HG02610 (cell line): Measurements from ENCODE around the gene TTI1.
"Not testable (repeated sequence)": the region's sequence is repeated elsewhere in the genome, so short reads cannot be mapped to it uniquely, and the experiment has no call there.

Experiments
- ATAC-seq: cut with Tn5 transposase; IDR thresholded peaks from one replicate; pipeline ENCODE4 v1.9.1; 2021; ENCODE audit warnings: mild to moderate bottlenecking, moderate library complexity; ENCODE audit not compliant: unreplicated experiment

Gene TTI1

DNA sequence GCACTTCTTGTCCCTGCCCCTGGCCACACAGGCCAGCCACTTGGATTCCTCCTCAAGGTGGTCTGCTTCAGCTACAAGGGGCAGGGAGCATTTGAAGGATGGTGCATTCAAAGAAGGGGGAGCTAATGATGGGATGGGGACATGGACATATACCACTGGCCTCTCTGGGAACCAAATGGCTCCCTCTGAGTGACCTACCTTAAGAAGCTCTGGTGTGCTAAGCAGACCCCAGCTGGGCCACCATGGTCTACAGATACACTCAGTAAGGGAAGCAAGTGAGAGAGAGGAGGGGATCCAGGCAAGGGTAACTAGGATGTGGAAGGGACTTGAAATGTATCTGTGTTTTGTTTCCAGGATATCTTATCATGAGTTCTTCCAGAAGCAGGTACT, 62.4 kb downstream of the TTI1 start:
- no peak for ATAC-seq

DNA sequence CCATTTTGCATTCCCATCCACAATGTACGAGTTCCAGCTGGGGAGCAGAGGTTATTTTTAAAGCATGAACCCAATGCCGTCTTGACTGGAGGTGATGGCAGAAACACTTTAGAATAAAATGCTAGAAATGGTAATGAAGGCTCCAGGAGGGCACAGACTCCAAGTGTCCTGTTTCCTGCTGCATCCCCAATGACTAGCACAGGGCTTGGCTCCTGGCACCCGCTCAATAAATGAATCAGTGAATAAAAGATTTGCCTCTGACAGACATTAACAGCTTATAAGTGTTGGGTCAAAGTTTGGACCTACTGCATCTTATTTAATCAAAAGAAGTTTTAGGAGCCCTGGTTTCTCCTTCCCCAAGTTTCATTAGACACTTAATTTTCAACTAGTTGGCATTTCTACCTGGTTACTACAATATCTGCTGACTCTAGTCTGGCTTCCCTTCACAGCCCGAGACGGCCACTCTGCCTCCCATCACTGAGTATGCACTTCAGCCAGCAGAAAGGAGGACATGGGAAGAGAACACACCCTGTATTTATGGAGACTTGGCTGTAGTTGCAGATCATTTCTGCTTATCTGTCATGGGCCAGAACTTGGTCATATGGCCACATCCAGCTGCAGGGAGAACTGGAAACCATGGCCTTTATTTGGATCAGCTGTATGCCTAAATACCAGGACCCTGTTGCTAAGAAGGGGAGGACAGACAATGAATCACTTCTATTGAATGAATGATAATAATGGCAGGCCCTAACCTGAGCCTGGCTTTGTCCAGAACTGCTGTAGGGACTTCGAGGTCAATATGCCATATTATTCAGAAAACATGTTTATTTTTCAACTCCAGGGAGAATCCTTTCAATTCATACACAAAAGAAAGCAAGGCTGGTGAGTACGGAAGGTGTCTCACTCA, 63.1 kb downstream of the TTI1 start:
- no peak for ATAC-seq

DNA sequence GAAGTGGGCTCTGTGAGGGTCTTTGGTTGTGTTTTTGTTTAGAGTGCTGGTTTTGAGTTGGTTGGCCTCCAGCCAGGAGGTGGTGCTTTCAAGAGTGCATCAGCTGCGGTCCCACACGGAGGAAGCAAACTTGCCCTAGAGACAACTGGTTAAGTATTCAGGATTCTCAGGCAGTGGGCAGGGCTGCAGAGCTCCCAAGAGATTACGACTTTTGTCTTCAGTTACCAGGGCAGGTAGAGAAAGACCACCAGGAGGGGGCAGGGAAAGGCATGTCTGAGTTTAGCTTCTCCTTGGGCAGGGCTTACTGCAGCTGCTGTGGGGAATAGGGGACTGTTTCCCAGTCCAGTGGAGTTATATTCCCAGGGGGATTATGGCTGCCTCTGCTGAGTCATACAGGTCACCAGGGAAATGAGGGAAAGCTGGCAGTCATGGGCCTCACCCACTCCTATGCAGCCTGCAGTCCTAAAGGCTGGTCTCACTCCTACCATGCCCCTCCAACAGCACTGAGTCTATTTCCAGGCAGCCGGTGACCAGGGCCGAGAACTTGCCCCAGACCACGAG, 64.3 kb downstream of the TTI1 start:
- ATAC-seq, result no peak

DNA sequence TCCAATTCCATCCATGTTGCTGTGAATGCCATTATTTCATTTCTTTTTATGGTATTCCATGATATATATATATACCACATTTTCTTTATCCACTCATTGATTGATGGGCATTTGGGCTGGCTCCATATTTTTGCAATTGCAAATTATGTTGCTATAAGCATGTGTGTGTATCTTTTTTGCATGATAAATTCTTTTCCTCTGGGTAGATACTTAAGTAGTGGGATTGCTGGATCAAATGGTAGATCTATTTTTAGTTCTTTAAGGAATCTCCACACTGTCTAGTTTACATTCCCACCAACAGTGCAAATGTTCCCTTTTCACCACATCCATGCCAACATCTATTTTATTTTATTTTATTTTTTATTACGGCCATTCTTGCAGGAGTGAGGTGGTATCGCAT, 69.8 kb downstream of the TTI1 start:
- not testable (repeated sequence) for ATAC-seq

- no peak for ATAC-seq
These were observed 72.2 kb downstream of the TTI1 start for GRCh38 chr20:37961066-37961465.

DNA sequence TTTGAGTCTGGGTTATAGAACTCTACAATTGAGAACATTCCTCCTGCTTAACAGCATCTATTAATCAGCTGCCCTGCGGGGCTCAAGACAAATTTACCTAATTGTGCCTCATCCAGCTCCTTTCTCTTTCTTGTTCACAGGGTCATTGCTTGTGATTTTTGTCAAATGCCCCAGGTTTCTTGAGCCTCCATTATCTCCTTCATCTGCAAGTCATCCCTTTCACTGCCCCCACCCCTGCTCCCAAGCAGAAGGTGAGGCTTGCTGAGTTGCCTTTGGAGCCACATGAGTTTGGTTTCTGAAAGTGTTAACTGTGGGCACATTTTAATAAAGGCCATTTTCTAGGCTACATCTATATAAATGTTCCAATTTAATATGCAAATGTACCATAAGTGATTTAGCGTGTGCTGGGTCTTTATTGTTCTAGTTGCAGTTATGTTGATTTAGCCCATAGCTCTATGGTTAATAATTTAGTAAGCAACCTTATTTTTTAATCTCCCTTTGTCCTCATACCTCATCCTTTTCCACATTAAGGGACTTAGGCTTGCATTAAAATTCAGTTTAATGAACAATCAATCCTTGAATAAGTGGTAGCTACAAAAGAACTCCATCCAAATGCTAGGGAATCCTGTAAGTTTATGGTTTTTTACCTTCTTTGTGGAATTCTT, 74.3 kb downstream of the TTI1 start:
- ATAC-seq, result no peak

DNA sequence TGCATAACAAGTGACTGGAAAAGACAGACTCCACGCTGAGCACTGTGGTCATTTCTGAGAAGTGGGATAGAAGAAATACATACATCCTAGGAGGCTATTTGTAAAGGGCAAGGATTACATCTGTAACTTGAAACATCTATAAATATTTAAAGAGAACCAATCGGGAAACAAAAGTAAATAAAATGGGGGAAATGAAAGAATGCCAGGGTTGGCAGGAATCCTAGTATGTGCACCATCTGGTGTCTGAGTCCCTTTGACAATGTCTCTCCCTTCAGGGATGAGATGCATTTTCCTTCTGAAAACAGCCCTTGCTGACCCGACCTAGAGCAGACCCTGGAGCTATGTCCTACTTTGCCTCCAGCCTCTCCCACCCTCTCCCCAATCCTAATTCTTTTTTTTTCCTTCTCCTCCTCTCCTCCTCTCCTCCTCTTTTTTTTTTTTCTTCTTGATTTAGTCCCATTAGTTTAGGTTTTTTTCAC, 77.1 kb downstream of the TTI1 start:
- no peak for ATAC-seq

DNA sequence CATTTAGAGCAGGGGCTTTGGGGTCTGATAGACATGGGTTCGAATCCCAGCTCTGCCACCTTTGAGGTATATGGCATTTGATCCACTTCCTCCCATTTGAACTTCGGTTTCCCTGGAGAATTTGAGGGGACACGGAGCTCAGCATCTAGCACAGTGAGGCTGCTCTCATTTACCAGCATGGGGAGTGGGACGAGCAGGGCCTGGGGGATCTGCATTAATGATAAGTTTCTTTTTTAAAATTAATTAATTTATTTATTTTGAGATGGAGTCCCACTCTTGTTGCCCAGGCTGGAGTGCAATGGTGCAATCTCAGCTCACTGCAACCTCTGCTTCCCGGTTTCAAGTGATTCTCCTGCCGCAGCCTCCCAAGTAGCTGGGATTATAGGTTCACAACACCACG, 77.7 kb downstream of the TTI1 start:
- no peak for ATAC-seq

- ATAC-seq, result no peak
These were observed 78.6 kb downstream of the TTI1 start for GRCh38 chr20:37954626-37955025.

DNA sequence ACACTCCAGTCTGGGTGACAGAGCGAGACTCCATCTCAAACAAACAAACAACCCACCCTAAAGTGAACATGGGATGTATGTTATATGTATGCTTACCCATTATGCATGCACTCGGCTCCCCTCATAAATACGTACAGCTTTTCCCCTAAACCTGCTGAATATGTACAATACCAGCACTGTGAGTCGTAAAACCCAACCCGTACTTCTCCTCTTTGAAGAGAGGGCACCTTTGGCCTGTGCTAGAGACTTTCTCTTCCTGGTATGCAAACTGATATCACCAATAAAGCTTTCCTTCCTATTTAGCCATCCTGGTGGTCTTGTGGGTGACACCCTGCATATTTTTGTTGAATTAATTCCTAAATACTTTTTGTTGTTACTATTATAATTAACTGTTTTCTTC, 79.1 kb downstream of the TTI1 start:
- no peak for ATAC-seq

DNA sequence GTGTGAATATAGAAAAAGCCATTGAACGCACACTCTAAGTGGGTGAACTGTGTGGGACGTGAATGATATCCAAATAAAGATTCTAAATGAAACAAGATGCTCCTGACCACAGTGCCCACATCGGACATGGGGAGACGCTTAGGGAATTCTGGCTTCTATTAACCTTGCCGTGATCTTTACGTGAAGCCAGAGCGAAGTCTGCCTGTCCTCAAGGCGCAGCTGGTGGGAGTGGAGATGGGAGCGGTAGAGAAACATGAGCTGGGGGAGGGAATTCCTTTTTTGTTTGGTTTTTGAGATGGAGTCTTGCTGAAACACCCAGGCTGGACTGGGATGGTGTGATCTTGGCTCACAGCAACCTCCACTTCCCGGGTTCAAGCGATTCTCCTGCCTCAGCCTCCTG, 84.3 kb downstream of the TTI1 start:
- ATAC-seq, result no peak

- no peak for ATAC-seq
These were observed 85.3 kb downstream of the TTI1 start for GRCh38 chr20:37947943-37948342.

- ATAC-seq, result no peak
These were observed 86.3 kb downstream of the TTI1 start for GRCh38 chr20:37946946-37947345.

- no peak for ATAC-seq
These were observed 88.1 kb downstream of the TTI1 start for GRCh38 chr20:37945091-37945547.

DNA sequence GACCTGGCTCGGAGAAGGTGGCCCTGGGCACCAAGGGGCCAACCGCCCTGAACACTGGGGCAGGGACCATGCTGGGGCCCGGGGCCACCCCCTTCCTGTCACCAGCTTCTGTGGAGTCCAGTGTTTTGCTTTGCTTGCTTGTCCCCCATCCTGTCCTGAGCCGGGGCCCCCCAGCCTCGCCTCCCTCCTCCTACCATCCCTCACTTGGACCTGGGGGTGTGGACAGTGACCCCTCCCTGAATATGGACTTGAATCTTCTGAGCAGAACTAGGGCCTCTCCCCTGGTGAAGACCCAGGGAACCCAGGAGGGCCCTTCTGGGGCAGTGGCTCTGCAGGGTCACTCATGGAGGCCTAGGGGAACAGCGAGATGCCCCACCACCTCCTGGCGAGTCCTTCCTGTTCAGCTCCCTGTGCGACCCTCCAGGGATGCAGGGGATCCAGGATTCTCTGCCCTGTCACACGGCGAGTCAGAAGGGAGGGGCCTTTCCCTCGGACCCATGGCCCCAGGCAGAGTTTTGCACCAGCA, 88.7 kb downstream of the TTI1 start:
- ATAC-seq, result no peak

- no peak for ATAC-seq
These were observed 89.5 kb downstream of the TTI1 start for GRCh38 chr20:37943501-37944455.

- ATAC-seq, result no peak
These were observed 90.2 kb downstream of the TTI1 start for GRCh38 chr20:37943033-37943432.

GRCh38 chr20:37941992-37942391, 91.3 kb downstream of the TTI1 start:
- no peak for ATAC-seq

GRCh38 chr20:37941332-37941731, 91.9 kb downstream of the TTI1 start:
- no peak for ATAC-seq

GRCh38 chr20:37940858-37941257, 92.4 kb downstream of the TTI1 start:
- no peak for ATAC-seq
